Lung (tissue), 12 donors: ENCODE results near the gene DHX34. TPM values are rescaled to one million over a fixed set of nuclear protein-coding genes. Genes with fewer than 3 reads are reported as not detected.

Experiments used
- ATAC-seq: fragments of 200-7000 bp; cut with Tn5 transposase; one replicate; pipeline ENCODE4 v1.9.1; 2020; ENCODE audit warnings: moderate number of reproducible peaks; ENCODE audit not compliant: insufficient read depth, low FRiP score
- DNase-seq, 3 donors: peaks; one replicate each; pipeline ENCODE4 v3.0.0-alpha.2; 2013 to 2017
- H3K27ac ChIP-seq, 2 donors: one replicate each; pipeline ENCODE4 v1.5.1; 2013; ENCODE audit warnings: mild to moderate bottlenecking in 2 of 2, moderate library complexity in 2 of 2, control low read depth in 1 of 2, inconsistent platforms in 1 of 2, low read depth in 1 of 2, low read length in 1 of 2
- H3K27me3 ChIP-seq, 3 donors: one replicate each; pipeline ENCODE4 v1.5.1; 2013; ENCODE audit warnings: low read length in 2 of 3; ENCODE audit not compliant: control insufficient read depth in 3 of 3, insufficient read depth in 3 of 3
- H3K36me3 ChIP-seq, 4 donors: one replicate each; pipeline ENCODE4 v1.5.1; 2013; ENCODE audit warnings: low read length in 4 of 4, mild to moderate bottlenecking in 1 of 4, moderate library complexity in 1 of 4; ENCODE audit not compliant: control insufficient read depth in 4 of 4, insufficient read depth in 4 of 4
- H3K4me1 ChIP-seq, 5 donors: one replicate each; pipeline ENCODE4 v1.5.1; 2013; ENCODE audit warnings: low read length in 5 of 5, mild to moderate bottlenecking in 2 of 5, moderate library complexity in 1 of 5; ENCODE audit not compliant: control insufficient read depth in 5 of 5, insufficient read depth in 5 of 5
- H3K4me3 ChIP-seq: one replicate; pipeline ENCODE4 v1.5.1; 2013; ENCODE audit warnings: mild to moderate bottlenecking, control low read depth, moderate library complexity
- H3K9ac ChIP-seq, 2 donors: one replicate each; pipeline ENCODE4 v1.5.1; 2013; ENCODE audit warnings: low read length in 2 of 2, control low read depth in 1 of 2; ENCODE audit not compliant: insufficient read depth in 1 of 2
- H3K9me3 ChIP-seq, 4 donors: one replicate each; pipeline ENCODE4 v1.5.1; 2013; ENCODE audit warnings: low read length in 3 of 4, mild to moderate bottlenecking in 1 of 4, moderate library complexity in 1 of 4; ENCODE audit not compliant: control insufficient read depth in 4 of 4, insufficient read depth in 3 of 4
- WGBS, 2 donors: extraction: QIAGEN DNeasy Blood & Tissue Kit; methylation state at CpG; one replicate each; pipeline ENCODE4 v1.1.7; 2013; 5-methylcytosine and 5-hydroxymethylcytosine counted together
- polyA plus RNA-seq, 2 donors: library from polyadenylated mRNA; stranded (reverse); fragments of 200-250 nt; gene quantifications; one replicate each; pipeline ENCODE4 v1.2.1, GENCODE V29; 2013
- total RNA-seq, 2 donors: library from RNA; depleted of rRNA in 1 of 2; stranded (reverse); fragments of >200 nt in 1 of 2; gene quantifications; one replicate each; pipeline ENCODE4 v1.2.1, GENCODE V29; 2014 to 2021
- TF ChIP-seq, protein P1 (sequence below): IDR thresholded peaks from 2 replicates; pipeline ENCODE4 v1.5.1; 2012; ENCODE audit warnings: mild to moderate bottlenecking; ENCODE audit errors: control extremely low read depth, extremely low read depth
- donor health status: control.
- donor health status: control.
- donor health status: Bipolar disorder and iron deficiency.
- donor health status: healthy.
- donor health status: DM: yes; HTN: yes; CAD: no.

DHX34 gene
- total and polyA plus RNA-seq, 4 donors = 13.5 to 24.2 (median 16.5) TPM

GRCh38 chr19:47398707-47399597 is 49.8 kb downstream of the DHX34 start:
- H3K9me3 ChIP-seq = peaks cover 0 to 3% (median 0%) of the 10 kb centered on the region in 4 donors
- WGBS, 2 donors = 47 to 56% methylated on average over 24 of the region's 24 CpGs
- peaks cover 0 to 2% (median 0%) of the 10 kb centered on the region in 5 donors for H3K4me1 ChIP-seq
- TF ChIP-seq, protein P1, sequence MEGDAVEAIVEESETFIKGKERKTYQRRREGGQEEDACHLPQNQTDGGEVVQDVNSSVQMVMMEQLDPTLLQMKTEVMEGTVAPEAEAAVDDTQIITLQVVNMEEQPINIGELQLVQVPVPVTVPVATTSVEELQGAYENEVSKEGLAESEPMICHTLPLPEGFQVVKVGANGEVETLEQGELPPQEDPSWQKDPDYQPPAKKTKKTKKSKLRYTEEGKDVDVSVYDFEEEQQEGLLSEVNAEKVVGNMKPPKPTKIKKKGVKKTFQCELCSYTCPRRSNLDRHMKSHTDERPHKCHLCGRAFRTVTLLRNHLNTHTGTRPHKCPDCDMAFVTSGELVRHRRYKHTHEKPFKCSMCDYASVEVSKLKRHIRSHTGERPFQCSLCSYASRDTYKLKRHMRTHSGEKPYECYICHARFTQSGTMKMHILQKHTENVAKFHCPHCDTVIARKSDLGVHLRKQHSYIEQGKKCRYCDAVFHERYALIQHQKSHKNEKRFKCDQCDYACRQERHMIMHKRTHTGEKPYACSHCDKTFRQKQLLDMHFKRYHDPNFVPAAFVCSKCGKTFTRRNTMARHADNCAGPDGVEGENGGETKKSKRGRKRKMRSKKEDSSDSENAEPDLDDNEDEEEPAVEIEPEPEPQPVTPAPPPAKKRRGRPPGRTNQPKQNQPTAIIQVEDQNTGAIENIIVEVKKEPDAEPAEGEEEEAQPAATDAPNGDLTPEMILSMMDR = no peak
- H3K9ac ChIP-seq = no peak overlapping the region
- H3K27me3 ChIP-seq = peaks cover 0 to 13% (median 2%) of the 10 kb centered on the region in 3 donors
- no peaks in the 10 kb centered on the region for H3K36me3 ChIP-seq
- DNase-seq = no peak
- ATAC-seq = no peak
- H3K4me3 ChIP-seq = no peak overlapping the region
- H3K27ac ChIP-seq = no peak overlapping the region

DNA sequence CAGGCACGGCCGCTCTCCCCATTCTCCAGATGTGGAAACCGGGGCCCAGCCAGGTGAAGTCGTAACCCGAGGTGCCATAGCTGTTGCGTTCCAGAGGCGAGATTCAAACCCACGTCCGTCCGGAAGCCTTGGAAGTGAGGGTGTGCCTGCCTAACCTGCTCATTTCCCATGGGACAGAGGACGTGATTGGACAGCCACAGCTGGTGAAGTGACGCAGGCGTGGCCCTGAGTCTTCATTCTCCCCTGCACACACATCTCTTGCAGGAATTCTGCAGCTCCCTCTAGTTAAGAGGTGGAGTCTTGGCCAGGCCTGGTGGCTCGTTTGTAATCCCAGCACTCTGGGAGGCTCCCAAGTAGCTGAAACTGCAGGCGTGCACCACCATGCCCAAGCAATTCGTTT is 53.4 kb downstream of the DHX34 start:
- ATAC-seq = no peak
- no peak overlapping the region for H3K4me3 ChIP-seq

GRCh38 chr19:47404334-47405196 is 55.5 kb downstream of the DHX34 start:
- TF ChIP-seq, protein P1 = no peak
- WGBS, 2 donors = 72 to 74% methylated on average over 9 of the region's 9 CpGs
- Histone ChIP-seq H3K9ac (no peak overlapping the region), H3K27me3 (peaks cover 0 to under 1% (median 0%) of the 10 kb centered on the region in 3 donors), H3K4me1 (no peaks in the 10 kb centered on the region), H3K4me3 (no peak overlapping the region), H3K27ac (no peak overlapping the region), H3K9me3 (peaks cover 0 to 9% (median 0%) of the 10 kb centered on the region in 4 donors), H3K36me3 (peaks cover 0 to 6% (median 0%) of the 10 kb centered on the region in 4 donors)
- ATAC-seq (no peak), DNase-seq (no peak)

More for the DNA sequence above, 53.4 kb downstream of the DHX34 start:
- peaks cover 0 to 12% (median 0%) of the 10 kb centered on the region in 4 donors for H3K9me3 ChIP-seq
- no peak overlapping the region for H3K9ac ChIP-seq
- WGBS, 2 donors = 81 to 86% methylated on average over 16 of the region's 16 CpGs
- peaks cover 0 to 13% (median 2%) of the 10 kb centered on the region in 3 donors for H3K27me3 ChIP-seq
- H3K36me3 ChIP-seq = peaks cover 0 to 6% (median 0%) of the 10 kb centered on the region in 4 donors
- peaks cover 0 to 2% (median 0%) of the 10 kb centered on the region in 5 donors for H3K4me1 ChIP-seq
- TF ChIP-seq, protein P1 = no peak
- no peak overlapping the region for H3K27ac ChIP-seq
- DNase-seq = no peak
